NT2/D1 (cell line): ENCODE results near the gene HAS3.
"Not testable (repeated sequence)": the region's sequence is repeated elsewhere in the genome, so short reads cannot be mapped to it uniquely, and the experiment has no call there.

ENCODE experiments used
- DNase-seq: peaks from one replicate; pipeline ENCODE4 v3.0.0-alpha.2; 2011; ENCODE audit warnings: low read depth, low spot score
- H3K27me3 ChIP-seq: 2 replicates; pipeline ENCODE4 v1.6.0; 2011; ENCODE audit warnings: mild to moderate bottlenecking; ENCODE audit not compliant: insufficient read length, insufficient read depth
- H3K36me3 ChIP-seq: 2 replicates; pipeline ENCODE4 v1.6.1; 2011; ENCODE audit warnings: mild to moderate bottlenecking, low read length, mixed read lengths; ENCODE audit not compliant: insufficient read depth, insufficient read length
- H3K4me1 ChIP-seq: 2 replicates; pipeline ENCODE4 v1.5.1; 2011; ENCODE audit not compliant: insufficient read depth, insufficient read length
- H3K4me3 ChIP-seq: 2 replicates; pipeline ENCODE4 v1.5.1; 2011; ENCODE audit warnings: low read depth; ENCODE audit not compliant: insufficient read length
- H3K9ac ChIP-seq: 2 replicates; pipeline ENCODE4 v1.6.0; 2011; ENCODE audit warnings: low read depth; ENCODE audit not compliant: insufficient read length
- H3K9me3 ChIP-seq: 2 replicates; pipeline ENCODE4 v1.5.1; 2011; ENCODE audit warnings: mild to moderate bottlenecking, low read length; ENCODE audit not compliant: insufficient read depth
- SUZ12 ChIP-seq: IDR thresholded peaks from 2 replicates; pipeline ENCODE4 v1.6.1; 2011; ENCODE audit not compliant: insufficient read length, insufficient read depth; ENCODE audit errors: extremely low read depth
- YY1 ChIP-seq: IDR thresholded peaks from 2 replicates; pipeline ENCODE4 v1.6.1; 2011; ENCODE audit not compliant: insufficient read length, insufficient read depth
- ZNF274 ChIP-seq: IDR thresholded peaks from 2 replicates; pipeline ENCODE4 v1.6.1; 2011; ENCODE audit warnings: mild to moderate bottlenecking, low read depth, low read length

The HAS3 gene, protein sequence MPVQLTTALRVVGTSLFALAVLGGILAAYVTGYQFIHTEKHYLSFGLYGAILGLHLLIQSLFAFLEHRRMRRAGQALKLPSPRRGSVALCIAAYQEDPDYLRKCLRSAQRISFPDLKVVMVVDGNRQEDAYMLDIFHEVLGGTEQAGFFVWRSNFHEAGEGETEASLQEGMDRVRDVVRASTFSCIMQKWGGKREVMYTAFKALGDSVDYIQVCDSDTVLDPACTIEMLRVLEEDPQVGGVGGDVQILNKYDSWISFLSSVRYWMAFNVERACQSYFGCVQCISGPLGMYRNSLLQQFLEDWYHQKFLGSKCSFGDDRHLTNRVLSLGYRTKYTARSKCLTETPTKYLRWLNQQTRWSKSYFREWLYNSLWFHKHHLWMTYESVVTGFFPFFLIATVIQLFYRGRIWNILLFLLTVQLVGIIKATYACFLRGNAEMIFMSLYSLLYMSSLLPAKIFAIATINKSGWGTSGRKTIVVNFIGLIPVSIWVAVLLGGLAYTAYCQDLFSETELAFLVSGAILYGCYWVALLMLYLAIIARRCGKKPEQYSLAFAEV

DNA sequence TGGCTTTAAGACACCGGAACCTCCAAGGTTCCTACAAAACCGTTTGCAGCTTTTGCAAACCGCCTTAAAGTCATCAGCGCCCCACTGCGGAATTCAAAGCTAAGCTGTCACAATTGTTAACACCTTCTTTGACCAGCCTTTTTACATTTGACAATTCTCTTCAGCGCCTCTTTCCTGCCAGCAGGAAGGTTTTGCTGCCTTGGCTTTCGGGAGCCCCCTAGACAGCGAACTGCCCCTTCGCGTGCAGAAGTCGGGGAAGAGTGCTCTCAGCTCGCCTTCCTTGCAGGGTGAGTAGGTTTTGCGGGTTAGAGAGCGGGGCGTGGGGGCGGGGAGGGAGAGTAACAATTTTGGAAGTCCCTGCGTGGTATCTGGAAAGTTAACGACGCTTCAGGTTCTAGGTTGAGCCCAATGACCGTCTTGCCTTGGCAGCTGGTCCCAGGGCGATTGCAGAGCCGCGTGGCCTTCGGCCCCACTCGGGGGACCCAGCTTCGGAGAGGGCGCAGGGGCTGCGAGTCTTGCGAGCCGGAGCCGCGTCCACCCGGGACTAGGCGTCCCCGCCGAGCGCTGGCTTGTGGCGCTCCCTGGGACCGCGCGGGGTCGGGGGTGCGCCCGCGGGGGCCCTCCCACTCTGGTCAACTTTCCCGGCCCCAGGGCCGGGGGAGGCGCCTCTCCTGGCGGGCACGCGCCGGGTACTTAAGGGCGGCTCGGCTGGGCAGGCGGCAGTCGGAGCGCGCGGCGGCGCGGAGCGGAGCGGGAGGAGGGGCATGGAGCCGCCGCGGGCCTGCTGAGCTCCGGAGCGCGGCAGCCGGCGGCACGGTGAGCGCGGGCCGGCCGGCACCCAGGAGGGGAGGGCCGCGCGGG lies at the start of gene HAS3:
Gene HAS3 (plus strand): TSS at position 153 of the 861 bp plus-strand sequence. CDS start 3,743 bp downstream, outside the sequence.
- peak within 1 kb of the TSS; percentile 62 for H3K4me3 ChIP-seq
- no peaks in the 10 kb centered on the region for H3K27me3 ChIP-seq
- peak within 1 kb of the TSS; percentile 89 for H3K9ac ChIP-seq
- TF ChIP-seq ZNF274, result no peak
- no peak for TF ChIP-seq YY1
- TF ChIP-seq SUZ12, result no peak
- peaks cover 21% of the 10 kb centered on the region for H3K4me1 ChIP-seq
- H3K36me3 ChIP-seq, result peaks cover 14% of the 10 kb centered on the region
- DNase-seq, result peak; percentile 80
- no peaks in the 10 kb centered on the region for H3K9me3 ChIP-seq

DNA sequence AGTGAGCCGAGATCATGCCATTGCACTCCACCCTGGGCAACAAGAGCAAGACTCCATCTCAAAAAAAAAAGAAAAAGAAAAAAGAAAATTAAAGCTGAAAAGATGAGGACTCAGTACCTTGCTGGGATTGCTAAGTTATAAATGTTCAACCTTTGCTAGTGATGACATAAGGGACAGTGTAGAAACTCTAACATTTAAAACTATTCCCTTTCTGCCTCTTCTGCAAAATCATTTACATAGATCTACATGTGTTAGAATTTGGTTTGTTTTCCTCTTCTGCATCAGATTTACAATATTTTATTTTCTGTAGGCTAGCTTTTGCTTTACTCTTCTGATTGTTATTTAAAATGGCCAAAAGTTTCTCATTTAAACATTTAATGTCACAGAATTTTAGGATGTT lies 49.5 kb upstream of the HAS3 start:
- no peaks in the 10 kb centered on the region for H3K9me3 ChIP-seq
- H3K4me1 ChIP-seq, result no peaks in the 10 kb centered on the region
- H3K9ac ChIP-seq, result no peak overlapping the region
- DNase-seq, result no peak
- H3K27me3 ChIP-seq, result no peaks in the 10 kb centered on the region
- H3K4me3 ChIP-seq, result no peak overlapping the region
- H3K36me3 ChIP-seq, result peaks cover 2% of the 10 kb centered on the region
- TF ChIP-seq ZNF274 (no peak), YY1 (no peak), SUZ12 (no peak)

DNA sequence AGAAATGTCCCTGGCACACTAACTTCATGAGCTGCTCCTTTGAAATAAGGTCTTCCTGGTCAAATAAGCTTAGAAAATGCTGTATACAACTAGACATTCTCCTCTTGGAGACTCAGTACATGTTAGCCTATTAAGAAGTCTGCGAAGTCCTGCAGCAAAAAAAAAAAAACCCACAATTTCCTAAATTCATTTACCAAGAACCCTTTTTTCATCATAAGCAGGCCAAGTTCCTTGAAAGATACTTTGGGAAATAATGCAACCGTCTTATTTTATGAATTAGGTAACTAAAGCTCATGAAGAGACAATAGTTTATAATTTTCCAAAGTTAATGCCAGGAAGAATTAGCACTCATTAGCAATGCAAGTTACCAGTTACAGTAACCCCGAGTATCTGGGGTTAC lies 49.0 kb upstream of the HAS3 start:
- Histone ChIP-seq H3K27me3 (no peaks in the 10 kb centered on the region), H3K36me3 (peaks cover 2% of the 10 kb centered on the region), H3K4me3 (no peak overlapping the region), H3K9me3 (no peaks in the 10 kb centered on the region), H3K4me1 (no peaks in the 10 kb centered on the region), H3K9ac (no peak overlapping the region)
- DNase-seq, result no peak
- TF ChIP-seq YY1 (no peak), ZNF274 (no peak), SUZ12 (no peak)

DNA sequence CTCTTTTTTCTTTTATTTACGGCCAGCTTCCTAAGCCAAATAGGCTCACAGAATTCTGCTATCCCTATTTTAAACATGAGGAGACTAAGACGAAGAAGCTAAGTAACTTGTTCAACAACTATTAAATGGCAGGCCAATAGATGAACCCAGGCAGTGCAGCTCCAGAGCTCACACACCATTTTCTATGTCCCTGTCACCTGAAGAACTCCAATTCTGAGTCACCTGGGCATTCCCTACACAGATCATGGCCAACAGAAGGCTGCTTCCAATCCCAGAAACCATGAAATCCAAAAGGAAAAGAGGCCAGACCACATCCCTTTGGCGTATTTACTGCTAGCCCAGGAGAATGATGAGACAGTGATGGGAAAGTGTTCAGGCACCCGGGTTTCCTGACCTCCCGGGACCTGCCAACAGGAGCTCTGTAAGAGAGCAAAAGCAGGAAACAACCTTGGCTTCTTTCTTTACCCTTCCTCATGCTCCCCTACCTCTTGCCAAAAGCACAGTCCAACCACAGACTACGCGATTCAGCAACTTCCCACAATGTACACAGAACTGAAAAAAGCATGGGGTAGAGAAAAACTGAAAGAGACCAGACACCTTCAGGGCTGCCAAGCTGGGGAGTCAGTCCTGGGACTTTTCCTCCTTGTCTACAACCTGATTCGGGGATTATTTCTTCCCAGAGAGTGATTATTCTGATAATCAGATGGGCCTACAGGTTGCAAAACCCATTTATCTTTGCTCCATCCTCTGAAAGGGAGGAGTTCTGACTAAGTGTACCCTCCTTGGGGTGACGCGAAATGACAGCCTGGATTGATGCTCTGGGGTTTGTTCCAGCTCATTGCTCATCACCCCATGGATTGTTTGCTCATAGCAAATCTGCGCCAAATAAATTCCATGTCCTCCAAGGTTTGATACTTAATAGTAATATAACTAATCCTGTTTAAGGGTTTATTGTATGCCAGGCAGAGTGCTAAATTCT lies 47.8 kb upstream of the HAS3 start:
- Histone ChIP-seq H3K9me3 (no peaks in the 10 kb centered on the region), H3K4me1 (no peaks in the 10 kb centered on the region), H3K36me3 (peaks cover 2% of the 10 kb centered on the region), H3K4me3 (no peak overlapping the region), H3K27me3 (no peaks in the 10 kb centered on the region), H3K9ac (no peak overlapping the region)
- no peak for DNase-seq
- TF ChIP-seq YY1, result no peak
- TF ChIP-seq ZNF274, result no peak
- no peak for TF ChIP-seq SUZ12

DNA sequence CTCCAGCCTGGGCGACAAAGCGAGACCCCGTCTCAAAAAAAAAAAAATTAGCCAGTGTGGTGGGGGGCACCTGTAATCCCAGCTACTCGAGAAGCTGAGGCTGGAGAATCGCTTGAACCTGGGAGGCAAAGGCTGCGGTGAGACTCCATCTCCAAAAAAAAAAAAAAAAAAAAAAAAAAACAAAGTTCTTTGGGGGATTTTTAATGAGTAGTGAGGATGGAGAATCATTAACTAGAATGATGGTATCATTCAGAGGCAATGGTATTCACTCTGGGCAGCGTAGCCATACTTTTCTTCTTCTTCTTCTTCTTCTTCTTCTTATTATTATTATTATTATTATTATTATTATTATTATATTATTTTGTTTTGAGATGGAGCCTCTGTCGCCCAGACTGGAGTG lies 42.0 kb upstream of the HAS3 start:
- peaks cover 12% of the 10 kb centered on the region for H3K4me1 ChIP-seq
- not testable (repeated sequence) for H3K9me3 ChIP-seq, H3K36me3 ChIP-seq, H3K4me3 ChIP-seq, H3K27me3 ChIP-seq, H3K9ac ChIP-seq, DNase-seq

DNA sequence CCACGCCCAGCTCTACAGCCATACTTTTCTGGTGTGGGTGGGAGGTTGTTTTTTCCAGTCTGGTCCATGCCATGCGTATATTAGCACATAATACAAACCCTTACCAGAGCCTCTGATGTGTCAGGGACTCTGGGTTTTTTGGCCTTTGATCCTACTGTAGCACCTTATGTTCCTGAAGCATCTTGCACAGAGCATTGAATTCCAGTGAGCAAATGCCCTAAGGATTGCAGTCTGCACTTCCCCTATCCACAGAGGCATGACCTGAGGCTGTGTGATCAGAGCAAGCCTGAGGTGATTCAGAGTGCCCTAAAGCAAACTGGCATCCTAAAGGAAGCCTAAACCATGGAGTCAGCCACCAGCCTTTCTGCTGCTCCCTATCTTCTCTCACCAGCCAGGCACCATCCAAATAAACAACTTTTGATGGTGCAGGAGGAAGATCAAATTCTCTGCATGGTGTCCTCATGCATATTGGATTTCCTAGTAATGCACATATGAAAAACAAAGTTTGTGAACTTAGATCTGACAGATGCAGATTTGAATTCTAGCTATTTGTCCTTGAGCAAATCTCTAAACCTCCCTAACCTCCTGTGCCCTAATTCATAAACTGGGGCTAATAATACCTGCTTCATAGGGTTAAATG lies 41.2 kb upstream of the HAS3 start:
- H3K9me3 ChIP-seq, result no peaks in the 10 kb centered on the region
- no peaks in the 10 kb centered on the region for H3K27me3 ChIP-seq
- no peak overlapping the region for H3K4me3 ChIP-seq
- peaks cover 12% of the 10 kb centered on the region for H3K4me1 ChIP-seq
- H3K36me3 ChIP-seq, result no peaks in the 10 kb centered on the region
- TF ChIP-seq ZNF274, result no peak
- no peak for TF ChIP-seq SUZ12
- no peak for TF ChIP-seq YY1
- H3K9ac ChIP-seq, result no peak overlapping the region
- no peak for DNase-seq
